ENCODE measurements around the gene MDFI. TPM values are rescaled to one million over a fixed set of nuclear protein-coding genes. Genes with fewer than 3 reads are reported as not detected.

MDFI gene
- total and polyA plus RNA-seq, 4 experiments from 2014 or later, result not detected

DNA sequence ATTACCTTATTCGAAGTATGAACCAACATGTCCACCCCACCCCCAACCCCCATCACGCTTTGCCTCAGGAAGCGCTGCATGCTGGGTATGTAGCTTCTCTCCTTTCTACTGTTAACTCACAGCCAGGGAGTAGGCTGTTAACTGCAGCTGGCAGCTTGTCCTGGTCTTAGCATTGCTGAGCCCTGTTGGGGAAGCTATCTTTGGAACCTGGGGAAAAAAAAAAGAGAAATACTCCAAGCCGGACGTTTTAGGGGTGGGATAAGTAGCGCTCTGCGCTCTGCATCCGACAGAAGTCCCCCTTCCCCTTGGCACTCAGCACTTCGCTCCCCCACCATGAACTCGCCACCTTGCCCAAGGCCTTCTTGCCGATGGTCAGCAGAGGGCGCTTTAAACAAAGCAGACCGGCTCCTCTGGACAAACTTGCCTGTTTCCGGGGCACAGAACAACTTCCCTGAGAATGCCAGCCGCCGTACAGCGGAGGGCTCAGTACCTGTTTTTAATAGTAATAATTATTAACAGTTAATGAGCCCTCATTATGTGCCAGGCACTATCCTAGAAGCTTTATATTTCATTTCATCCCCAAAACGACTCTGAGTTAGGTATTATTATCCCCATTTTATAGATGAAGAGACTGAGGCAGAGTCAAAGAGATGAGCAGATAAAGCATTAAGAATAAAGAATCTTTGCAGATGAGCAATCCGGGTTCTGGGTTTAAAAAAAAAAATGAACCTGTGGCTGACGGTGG lies 35.2 kb upstream of the MDFI start:
- Histone ChIP-seq H3K36me3 (ENCODE audit: insufficient read depth, low read length) (no peaks in the 10 kb centered on the region), H3K4me3 (ENCODE audit: low read length in 2 of 2) (no peak overlapping the region), H3K27ac (ENCODE audit: low read depth, low read length) (no peak overlapping the region), H3K4me1 (ENCODE audit: insufficient read depth, low read length) (peaks cover 11% of the 10 kb centered on the region), H3K27me3 (ENCODE audit: insufficient read depth, low read length) (peaks cover 3% of the 10 kb centered on the region), H3K9me3 (ENCODE audit: control insufficient read depth in 1 of 2, low read length in 2 of 2) (no peaks in the 10 kb centered on the region)
- ChIA-PET POLR2A (ENCODE audit: partially characterized antibody) (no interaction called here), CTCF (ENCODE audit: partially characterized antibody) (interaction anchor here (0.5 to 2.8 kb wide), 30 partner anchors 9 to 396 kb away, joined by 3 to 45 read pairs (median 4); no protein-coding TSS in a partner anchor)
- Mint-ChIP-seq H3K9me3 (no peaks in the 10 kb centered on the region), H3K4me1 (peaks cover 0 to 7% (median 5%) of the 10 kb centered on the region in 4 donors), H3K27me3 (peaks cover 4 to 7% of the 10 kb centered on the region in 2 donors), H3K27ac (peak overlapping the region in 2 of 7 donors; percentile 38 to 41), H3K36me3 (peaks cover 0 to 7% of the 10 kb centered on the region in 2 donors), H3K4me3 (peak overlapping the region in 3 of 8 donors; percentile 3 to 26 (median 18))
- intact Hi-C loops (cut with micrococcal nuclease), result loop anchor here (1.0 to 2.0 kb wide), 2 partner anchors 80 to 174 kb away; no protein-coding TSS in a partner anchor
- peak; percentile 67 to 71 (median 70) for DNase-seq

DNA sequence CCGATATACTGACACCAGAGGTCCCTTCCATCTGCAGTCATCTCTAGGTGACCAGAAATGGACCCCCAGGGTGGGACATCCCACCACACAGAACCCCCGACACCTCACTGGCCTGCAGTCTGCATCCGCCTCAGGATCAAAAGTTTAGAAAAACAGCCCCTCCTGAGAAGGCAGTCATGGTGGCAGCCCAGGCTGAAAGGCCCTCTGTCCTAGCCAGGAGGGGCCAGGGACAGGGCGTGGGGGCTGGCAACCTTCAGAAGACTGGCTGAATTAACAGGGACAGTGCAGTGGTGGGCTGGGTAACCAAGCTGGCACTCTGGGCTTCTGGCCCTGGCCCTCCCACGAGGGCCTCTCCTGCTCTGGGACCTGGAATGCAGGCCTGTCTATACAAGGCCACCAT lies 34.3 kb upstream of the MDFI start:
- Mint-ChIP-seq H3K9me3 (no peaks in the 10 kb centered on the region), H3K27ac (no peak overlapping the region), H3K4me1 (peaks cover 0 to 7% (median 5%) of the 10 kb centered on the region in 4 donors), H3K4me3 (no peak overlapping the region), H3K27me3 (peaks cover 4 to 7% of the 10 kb centered on the region in 2 donors), H3K36me3 (peaks cover 0 to 7% of the 10 kb centered on the region in 2 donors)
- ChIA-PET CTCF (ENCODE audit: partially characterized antibody) (interaction anchor here (1.8 to 2.8 kb wide), 3 partner anchors 77 to 88 kb away, joined by 4 to 45 read pairs (median 32); no protein-coding TSS in a partner anchor), POLR2A (ENCODE audit: partially characterized antibody) (no interaction called here)
- Histone ChIP-seq H3K27ac (ENCODE audit: low read depth, low read length) (no peak overlapping the region), H3K9me3 (ENCODE audit: control insufficient read depth in 1 of 2, low read length in 2 of 2) (no peaks in the 10 kb centered on the region), H3K27me3 (ENCODE audit: insufficient read depth, low read length) (peaks cover 3% of the 10 kb centered on the region), H3K36me3 (ENCODE audit: insufficient read depth, low read length) (no peaks in the 10 kb centered on the region), H3K4me1 (ENCODE audit: insufficient read depth, low read length) (peaks cover 11% of the 10 kb centered on the region), H3K4me3 (ENCODE audit: low read length in 2 of 2) (no peak overlapping the region)
- intact Hi-C loops (cut with micrococcal nuclease), result no loop called here
- no peak for DNase-seq

DNA sequence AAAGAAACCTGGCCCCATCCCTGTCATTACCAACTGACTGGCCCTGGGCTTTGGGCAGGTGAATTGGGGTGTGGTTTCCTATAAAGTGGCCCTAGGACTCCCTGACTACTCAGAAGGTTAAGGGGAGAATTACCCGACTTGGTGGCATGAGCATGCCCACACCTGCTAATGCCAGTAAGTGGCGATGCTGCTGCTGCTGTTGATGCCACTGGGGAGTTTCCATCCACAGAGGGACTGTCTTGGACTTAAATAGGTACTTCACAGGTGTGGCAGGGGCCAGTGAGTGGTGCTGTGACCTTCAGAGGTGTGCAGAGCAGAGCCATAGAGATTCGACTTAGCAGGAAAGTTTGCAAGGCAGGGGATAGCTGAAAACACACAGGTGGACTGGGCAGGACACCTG lies 32.6 kb upstream of the MDFI start:
- Mint-ChIP-seq H3K9me3 (no peaks in the 10 kb centered on the region), H3K4me1 (peaks cover 0 to 7% (median 5%) of the 10 kb centered on the region in 4 donors), H3K4me3 (no peak overlapping the region), H3K36me3 (peaks cover 0 to 4% of the 10 kb centered on the region in 2 donors), H3K27me3 (peaks cover 4 to 7% of the 10 kb centered on the region in 2 donors), H3K27ac (no peak overlapping the region)
- no peaks in the 10 kb centered on the region for H3K9me3 ChIP-seq (ENCODE audit: control insufficient read depth in 1 of 2, low read length in 2 of 2)
- ChIA-PET POLR2A (ENCODE audit: partially characterized antibody) (no interaction called here), CTCF (ENCODE audit: partially characterized antibody) (interaction anchor here (0.7 to 1.6 kb wide), 5 partner anchors 77 to 181 kb away, joined by 3 to 6 read pairs (median 4); no protein-coding TSS in a partner anchor)
- peaks cover 11% of the 10 kb centered on the region for H3K4me1 ChIP-seq (ENCODE audit: insufficient read depth, low read length)
- H3K27ac ChIP-seq (ENCODE audit: low read depth, low read length), result no peak overlapping the region
- H3K4me3 ChIP-seq (ENCODE audit: low read length in 2 of 2), result no peak overlapping the region
- H3K36me3 ChIP-seq (ENCODE audit: insufficient read depth, low read length), result no peaks in the 10 kb centered on the region
- peaks cover 3% of the 10 kb centered on the region for H3K27me3 ChIP-seq (ENCODE audit: insufficient read depth, low read length)
- intact Hi-C loops (cut with micrococcal nuclease), result no loop called here
- DNase-seq, result no peak

DNA sequence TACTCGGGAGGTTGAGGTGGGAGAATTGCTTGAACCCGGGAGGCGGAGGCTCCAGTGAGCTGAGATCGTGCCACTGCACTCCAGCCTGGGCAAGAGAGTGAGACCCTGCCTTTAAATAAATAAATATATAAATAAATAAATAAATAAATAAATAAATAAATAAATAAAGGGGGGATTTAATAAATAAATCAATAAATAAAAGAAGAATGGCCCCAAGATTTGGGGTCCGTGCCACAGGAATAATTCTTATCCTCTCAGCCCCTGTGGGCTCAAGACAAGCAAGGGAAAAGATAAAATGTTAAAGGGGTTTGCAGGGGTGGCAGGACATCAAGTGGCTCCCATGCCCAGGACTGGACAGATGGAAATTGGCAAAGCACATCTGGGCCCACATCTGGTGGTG lies 31.2 kb upstream of the MDFI start:
- Histone ChIP-seq H3K4me1 (ENCODE audit: insufficient read depth, low read length) (peaks cover 11% of the 10 kb centered on the region), H3K4me3 (ENCODE audit: low read length in 2 of 2) (no peak overlapping the region), H3K36me3 (ENCODE audit: insufficient read depth, low read length) (no peaks in the 10 kb centered on the region), H3K27me3 (ENCODE audit: insufficient read depth, low read length) (peaks cover 3% of the 10 kb centered on the region), H3K9me3 (ENCODE audit: control insufficient read depth in 1 of 2, low read length in 2 of 2) (no peaks in the 10 kb centered on the region), H3K27ac (ENCODE audit: low read depth, low read length) (no peak overlapping the region)
- Mint-ChIP-seq H3K4me1 (peaks cover 0 to 7% (median 5%) of the 10 kb centered on the region in 4 donors), H3K36me3 (no peaks in the 10 kb centered on the region), H3K4me3 (peak overlapping the region in 1 of 8 donors; percentile 10), H3K9me3 (no peaks in the 10 kb centered on the region), H3K27me3 (peaks cover 7% of the 10 kb centered on the region in 2 donors), H3K27ac (peak overlapping the region in 1 of 7 donors; percentile 75)
- intact Hi-C loops (cut with micrococcal nuclease), result no loop called here
- ChIA-PET POLR2A (ENCODE audit: partially characterized antibody) (no interaction called here), CTCF (ENCODE audit: partially characterized antibody) (interaction anchor here (1.3 to 1.6 kb wide), 2 partner anchors 76 to 77 kb away, joined by 4 to 6 read pairs; no protein-coding TSS in a partner anchor)
- DNase-seq, result no peak

DNA sequence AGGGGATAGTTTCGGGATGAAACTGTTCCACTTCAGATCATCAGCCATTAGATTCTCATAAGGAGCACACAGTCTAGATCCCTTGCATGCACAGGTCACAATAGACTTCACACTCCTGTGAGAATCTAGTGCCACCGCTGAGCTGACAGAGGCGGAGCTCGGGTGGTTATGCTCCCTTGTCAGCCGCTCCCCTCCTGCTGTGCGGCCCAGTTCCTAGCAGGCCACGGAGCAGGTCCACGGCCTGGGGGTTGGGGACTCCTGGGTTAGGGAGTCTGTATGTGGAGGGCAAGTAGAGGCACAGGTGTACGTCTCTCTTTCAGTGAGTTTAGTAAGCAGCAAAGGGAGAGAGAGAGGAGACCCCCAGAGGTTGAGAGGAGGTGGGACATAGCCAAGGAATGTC lies 30.5 kb upstream of the MDFI start:
- no peak overlapping the region for H3K4me3 ChIP-seq (ENCODE audit: low read length in 2 of 2)
- peaks cover 0 to 4% (median 3%) of the 10 kb centered on the region in 4 donors for H3K4me1 Mint-ChIP-seq
- peaks cover 3% of the 10 kb centered on the region for H3K27me3 ChIP-seq (ENCODE audit: insufficient read depth, low read length)
- H3K4me3 Mint-ChIP-seq, result no peak overlapping the region
- H3K4me1 ChIP-seq (ENCODE audit: insufficient read depth, low read length), result peaks cover 8% of the 10 kb centered on the region
- intact Hi-C loops (cut with micrococcal nuclease), result no loop called here
- H3K36me3 ChIP-seq (ENCODE audit: insufficient read depth, low read length), result no peaks in the 10 kb centered on the region
- H3K36me3 Mint-ChIP-seq, result peaks cover 0 to 2% of the 10 kb centered on the region in 2 donors
- ChIA-PET CTCF (ENCODE audit: partially characterized antibody) (interaction anchor here (0.7 kb wide), 1 partner anchor 49 kb away, joined by 3 read pairs; no protein-coding TSS in a partner anchor), POLR2A (ENCODE audit: partially characterized antibody) (no interaction called here)
- peaks cover 8 to 10% of the 10 kb centered on the region in 2 donors for H3K27me3 Mint-ChIP-seq
- H3K9me3 ChIP-seq (ENCODE audit: control insufficient read depth in 1 of 2, low read length in 2 of 2), result no peaks in the 10 kb centered on the region
- no peak overlapping the region for H3K27ac Mint-ChIP-seq
- no peak overlapping the region for H3K27ac ChIP-seq (ENCODE audit: low read depth, low read length)
- H3K9me3 Mint-ChIP-seq, result peaks cover 0 to 5% (median 4%) of the 10 kb centered on the region in 8 donors
- no peak for DNase-seq

DNA sequence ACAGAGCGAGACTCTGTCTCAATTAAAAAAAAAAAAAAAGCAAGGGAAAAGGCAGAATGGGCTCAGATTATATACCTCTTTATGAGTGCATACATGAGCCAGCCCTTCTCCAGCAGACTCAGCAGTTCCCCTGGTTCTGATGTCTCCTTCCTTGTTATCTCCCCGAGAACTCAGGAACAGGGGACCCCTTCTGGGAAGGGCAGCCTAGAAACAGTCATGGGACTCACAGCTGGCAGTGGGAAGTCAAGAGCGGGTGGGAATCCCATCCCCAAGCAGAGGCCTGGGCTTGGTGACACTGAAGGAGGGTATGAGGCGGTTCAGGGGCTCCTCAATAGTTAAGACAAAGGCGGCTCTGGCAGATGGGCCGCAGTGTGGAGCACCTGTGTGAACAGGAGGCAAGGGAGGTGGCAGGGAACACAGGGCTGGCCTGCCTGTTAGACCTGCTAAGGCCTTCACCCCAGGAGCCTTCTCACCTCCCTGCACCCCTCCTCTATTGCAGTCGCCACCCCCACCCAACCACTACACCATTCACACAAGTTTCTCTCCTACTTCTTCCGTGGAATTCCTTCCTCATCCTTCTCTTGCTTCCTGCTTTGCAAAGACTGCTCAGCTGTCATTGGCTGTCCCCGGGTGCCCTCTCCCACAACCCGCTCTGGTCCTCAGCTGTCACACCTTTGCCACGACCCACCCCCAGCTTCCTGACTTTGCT lies 29.7 kb upstream of the MDFI start:
- H3K27me3 ChIP-seq (ENCODE audit: insufficient read depth, low read length), result peaks cover 3% of the 10 kb centered on the region
- Mint-ChIP-seq H3K36me3 (peaks cover 0 to 2% of the 10 kb centered on the region in 2 donors), H3K9me3 (peaks cover 0 to 8% (median 4%) of the 10 kb centered on the region in 8 donors), H3K4me1 (no peaks in the 10 kb centered on the region), H3K27ac (no peak overlapping the region), H3K27me3 (peaks cover 8 to 10% of the 10 kb centered on the region in 2 donors), H3K4me3 (peak overlapping the region in 1 of 8 donors; percentile 1)
- H3K36me3 ChIP-seq (ENCODE audit: insufficient read depth, low read length), result no peaks in the 10 kb centered on the region
- no peaks in the 10 kb centered on the region for H3K9me3 ChIP-seq (ENCODE audit: control insufficient read depth in 1 of 2, low read length in 2 of 2)
- H3K4me1 ChIP-seq (ENCODE audit: insufficient read depth, low read length), result no peaks in the 10 kb centered on the region
- CTCF ChIA-PET (ENCODE audit: partially characterized antibody), result interaction anchor here (0.7 to 1.5 kb wide), 2 partner anchors 48 to 75 kb away, joined by 3 to 6 read pairs; no protein-coding TSS in a partner anchor
- intact Hi-C loops (cut with micrococcal nuclease), result no loop called here
- POLR2A ChIA-PET (ENCODE audit: partially characterized antibody), result no interaction called here
- DNase-seq, result no peak
- no peak overlapping the region for H3K27ac ChIP-seq (ENCODE audit: low read depth, low read length)
- H3K4me3 ChIP-seq (ENCODE audit: low read length in 2 of 2), result no peak overlapping the region

DNA sequence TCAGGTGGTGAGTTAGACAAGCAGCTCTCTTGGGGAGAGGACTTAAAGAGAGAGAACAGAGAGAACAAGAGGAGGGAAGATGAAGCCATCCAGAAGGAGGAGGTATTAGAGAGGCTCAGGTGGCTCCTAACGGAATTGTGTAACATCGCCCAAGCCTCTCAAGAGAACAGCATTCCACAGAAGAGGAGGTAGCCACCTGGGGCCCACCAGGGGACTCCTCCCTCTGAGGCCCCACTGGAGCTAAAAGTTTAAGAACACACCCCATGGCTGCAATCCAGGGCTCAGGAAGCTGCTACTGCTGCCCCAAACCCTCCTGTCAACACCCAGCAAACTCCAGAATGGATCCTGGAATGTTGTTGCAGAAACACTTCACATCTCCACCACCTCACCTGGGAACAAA lies 23.6 kb upstream of the MDFI start:
- Mint-ChIP-seq H3K9me3 (peaks cover 0 to 8% (median 4%) of the 10 kb centered on the region in 8 donors), H3K27me3 (peaks cover 9 to 14% of the 10 kb centered on the region in 2 donors), H3K4me3 (no peak overlapping the region), H3K27ac (no peak overlapping the region), H3K4me1 (no peaks in the 10 kb centered on the region), H3K36me3 (peaks cover 0 to 2% of the 10 kb centered on the region in 2 donors)
- Histone ChIP-seq H3K4me3 (ENCODE audit: low read length in 2 of 2) (no peak overlapping the region), H3K4me1 (ENCODE audit: insufficient read depth, low read length) (no peaks in the 10 kb centered on the region), H3K9me3 (ENCODE audit: control insufficient read depth in 1 of 2, low read length in 2 of 2) (no peaks in the 10 kb centered on the region), H3K36me3 (ENCODE audit: insufficient read depth, low read length) (no peaks in the 10 kb centered on the region), H3K27me3 (ENCODE audit: insufficient read depth, low read length) (no peaks in the 10 kb centered on the region), H3K27ac (ENCODE audit: low read depth, low read length) (no peak overlapping the region)
- DNase-seq, result no peak
- POLR2A ChIA-PET (ENCODE audit: partially characterized antibody), result no interaction called here
- CTCF ChIA-PET (ENCODE audit: partially characterized antibody), result no interaction called here
- intact Hi-C loops (cut with micrococcal nuclease), result no loop called here

All from CD4-positive, alpha-beta memory T cell (primary cell).